GM21576 (cell line): ENCODE measurements around the gene LIMS3.
"Not testable (repeated sequence)": the region's sequence is repeated elsewhere in the genome, so short reads cannot be mapped to it uniquely, and the experiment has no call there.

Experiments used
- ATAC-seq: cut with Tn5 transposase; IDR thresholded peaks from one replicate; pipeline ENCODE4 v1.9.1; 2021; ENCODE audit warnings: mild to moderate bottlenecking, moderate library complexity; ENCODE audit not compliant: unreplicated experiment

LIMS3 gene, protein sequence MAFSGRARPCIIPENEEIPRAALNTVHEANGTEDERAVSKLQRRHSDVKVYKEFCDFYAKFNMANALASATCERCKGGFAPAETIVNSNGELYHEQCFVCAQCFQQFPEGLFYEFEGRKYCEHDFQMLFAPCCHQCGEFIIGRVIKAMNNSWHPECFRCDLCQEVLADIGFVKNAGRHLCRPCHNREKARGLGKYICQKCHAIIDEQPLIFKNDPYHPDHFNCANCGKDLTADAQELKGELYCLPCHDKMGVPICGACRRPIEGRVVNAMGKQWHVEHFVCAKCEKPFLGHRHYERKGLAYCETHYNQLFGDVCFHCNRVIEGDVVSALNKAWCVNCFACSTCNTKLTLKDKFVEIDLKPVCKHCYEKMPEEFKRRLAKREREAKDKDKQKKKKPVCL

DNA sequence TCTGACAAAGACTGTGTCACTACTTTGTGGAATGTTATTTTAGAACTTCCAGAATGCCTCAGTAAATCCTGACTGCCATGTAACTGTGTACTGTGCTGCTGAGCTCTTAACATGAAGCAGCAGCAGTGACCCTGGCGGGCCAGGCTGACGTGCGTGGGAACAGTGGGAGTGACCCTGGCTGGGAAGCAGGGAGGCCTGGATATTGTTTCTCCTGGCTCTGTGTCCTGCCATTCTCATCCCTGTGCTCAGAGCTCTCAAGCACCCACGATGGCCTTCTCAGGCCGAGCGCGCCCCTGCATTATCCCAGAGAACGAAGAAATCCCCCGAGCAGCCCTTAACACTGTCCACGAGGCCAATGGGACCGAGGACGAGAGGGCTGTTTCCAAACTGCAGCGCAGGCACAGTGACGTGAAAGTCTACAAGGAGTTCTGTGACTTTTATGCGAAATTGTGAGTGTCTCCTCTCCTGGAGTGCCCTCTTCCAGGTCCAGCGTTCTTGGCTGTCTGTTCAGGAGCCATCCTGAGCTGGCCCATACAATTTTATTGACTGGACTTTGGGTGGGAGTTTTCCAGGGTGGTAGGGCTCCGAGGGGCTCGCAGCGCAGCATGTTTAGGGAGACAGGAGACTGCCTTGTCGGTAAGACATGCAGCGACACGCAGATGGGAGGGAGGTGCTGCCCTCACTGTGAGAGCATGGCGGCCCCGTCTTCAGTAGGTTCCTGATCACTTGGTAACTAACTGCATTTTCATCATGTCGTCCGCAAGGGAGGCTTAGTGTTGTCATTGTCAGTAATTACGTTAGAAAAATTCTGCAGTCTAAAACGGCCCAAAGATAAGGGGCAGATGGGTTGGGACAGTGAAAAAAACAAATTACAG is at the start of gene LIMS3:
Gene LIMS3, plus strand, starts transcription at position 227 of the 875 bp plus-strand sequence. Its CDS starts 41 bp downstream, at position 268.
- not testable (repeated sequence) for ATAC-seq

DNA sequence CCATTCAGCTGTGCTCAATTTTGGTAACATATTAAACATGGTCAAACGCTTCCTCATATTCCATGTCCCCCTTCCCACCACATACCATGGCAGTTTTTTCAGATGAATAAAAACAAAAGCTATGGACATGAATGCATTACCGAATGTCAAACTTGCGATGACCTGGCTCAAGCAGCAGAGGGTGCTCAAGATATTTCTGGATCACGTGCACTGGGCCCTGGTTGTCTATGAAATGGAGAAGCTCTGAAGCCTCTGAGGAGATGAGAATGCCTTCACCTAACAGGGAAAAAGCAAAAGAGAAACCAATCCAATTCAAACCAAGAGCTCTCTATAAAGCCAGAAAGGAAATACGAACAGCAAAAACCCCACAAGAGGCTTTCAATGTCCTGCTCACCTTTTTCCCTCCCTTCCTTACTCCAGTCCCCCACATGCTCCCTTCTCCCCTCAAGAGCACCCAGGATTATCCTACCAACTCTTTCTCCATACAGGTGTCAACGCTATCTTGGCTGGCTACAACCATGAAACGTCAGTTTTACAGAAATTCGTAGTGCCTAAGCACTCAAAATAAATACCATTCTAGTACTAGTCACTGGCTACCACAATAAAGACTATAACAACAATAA is 27.2 kb upstream of the LIMS3 start:
- peak; percentile 91 for ATAC-seq

DNA sequence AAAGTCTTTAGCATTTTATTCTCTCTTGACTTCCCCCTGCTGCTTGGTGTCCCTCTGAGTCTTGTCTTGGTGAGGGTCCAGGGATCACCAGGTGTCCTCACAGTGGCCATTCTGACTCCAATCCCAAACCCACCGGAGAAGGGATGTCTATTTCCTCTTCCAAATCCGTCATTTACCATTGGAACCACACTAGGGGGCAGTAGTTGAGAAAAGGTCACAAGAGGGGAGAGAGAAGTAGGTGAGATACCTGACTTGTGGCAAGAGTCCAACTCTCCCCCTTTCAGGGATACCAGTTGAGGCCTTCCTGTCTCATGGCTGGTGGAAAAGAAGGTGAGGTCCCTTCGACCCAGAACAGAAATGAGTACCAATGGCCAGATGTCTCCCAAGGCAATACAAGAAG is 21.9 kb upstream of the LIMS3 start:
- ATAC-seq = not testable (repeated sequence)

DNA sequence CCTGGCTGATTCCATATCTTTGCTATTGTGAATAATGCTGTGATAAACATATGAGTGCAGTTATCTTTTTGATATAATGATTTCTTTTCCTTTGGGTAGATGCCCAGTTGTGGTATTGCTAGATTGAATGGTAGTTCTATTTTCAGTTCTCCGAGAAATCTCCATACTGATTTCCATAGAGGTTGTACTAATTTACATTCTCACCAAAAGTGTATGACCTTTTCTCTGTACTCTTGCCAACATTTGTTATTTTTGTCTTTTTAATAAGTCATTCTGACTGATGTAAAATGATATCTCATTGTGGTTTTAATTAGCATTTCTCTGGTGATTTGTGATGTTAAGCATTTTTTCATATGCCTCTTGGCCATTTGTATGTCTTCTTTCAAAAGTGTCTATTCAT is 16.4 kb upstream of the LIMS3 start:
- ATAC-seq = not testable (repeated sequence)

DNA sequence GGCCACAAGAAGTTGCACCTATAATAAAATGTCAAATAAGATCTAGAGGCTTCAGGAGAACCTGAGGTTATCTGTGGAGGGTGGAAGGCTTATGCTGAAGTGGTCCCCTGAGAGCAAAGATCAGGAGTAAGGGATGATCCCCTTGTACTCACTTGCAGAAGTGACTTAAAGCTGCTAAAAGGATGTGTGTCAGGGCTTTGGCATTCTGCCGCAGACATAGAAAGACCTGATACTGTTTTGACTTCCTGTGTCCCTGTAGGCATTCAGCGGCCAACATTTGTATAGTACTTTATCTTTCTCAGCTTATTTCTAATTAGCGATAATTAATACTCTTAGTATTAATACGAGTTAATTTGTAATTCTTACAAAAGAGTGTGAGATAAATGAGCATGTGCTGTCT is 10.1 kb upstream of the LIMS3 start:
- ATAC-seq = not testable (repeated sequence)

DNA sequence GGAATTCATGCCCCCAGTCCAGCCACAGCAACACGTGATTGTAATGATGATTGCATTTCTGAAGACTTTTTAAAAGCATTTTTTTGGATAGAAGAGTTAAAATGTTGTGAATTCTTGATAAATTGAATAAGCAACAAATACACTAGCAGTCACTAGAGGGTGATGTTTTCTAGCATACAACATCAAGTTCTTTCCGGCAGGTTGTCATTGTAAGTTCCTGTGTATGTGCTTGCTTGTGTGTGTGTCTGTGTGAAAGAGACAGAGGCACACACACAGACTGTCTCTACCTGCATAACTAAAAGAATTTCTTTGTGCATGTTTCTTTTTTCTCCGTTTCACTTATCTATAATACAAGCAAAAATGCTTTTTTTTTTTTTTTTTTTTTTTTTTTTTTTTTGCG is 8.6 kb upstream of the LIMS3 start:
- ATAC-seq = not testable (repeated sequence)

DNA sequence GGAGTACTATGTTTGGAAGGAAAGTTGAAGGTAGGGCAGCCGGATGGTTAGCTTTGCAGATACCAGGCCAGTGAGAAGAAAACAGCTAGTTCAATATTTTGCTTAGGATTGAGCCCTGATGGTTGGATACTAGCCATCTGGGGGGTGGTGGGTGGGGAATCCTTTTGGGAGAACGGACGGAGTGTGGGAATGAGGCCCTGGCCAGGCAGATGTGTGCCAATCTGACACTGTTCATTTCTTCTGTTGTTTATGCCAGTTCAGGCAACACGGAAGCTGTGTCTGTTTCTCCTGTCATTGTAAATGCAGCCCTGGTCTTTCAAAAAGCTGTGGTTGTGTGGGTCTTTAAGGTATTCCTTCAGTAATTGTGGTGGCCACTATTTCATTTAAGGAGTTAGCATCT is 7.5 kb upstream of the LIMS3 start:
- not testable (repeated sequence) for ATAC-seq

DNA sequence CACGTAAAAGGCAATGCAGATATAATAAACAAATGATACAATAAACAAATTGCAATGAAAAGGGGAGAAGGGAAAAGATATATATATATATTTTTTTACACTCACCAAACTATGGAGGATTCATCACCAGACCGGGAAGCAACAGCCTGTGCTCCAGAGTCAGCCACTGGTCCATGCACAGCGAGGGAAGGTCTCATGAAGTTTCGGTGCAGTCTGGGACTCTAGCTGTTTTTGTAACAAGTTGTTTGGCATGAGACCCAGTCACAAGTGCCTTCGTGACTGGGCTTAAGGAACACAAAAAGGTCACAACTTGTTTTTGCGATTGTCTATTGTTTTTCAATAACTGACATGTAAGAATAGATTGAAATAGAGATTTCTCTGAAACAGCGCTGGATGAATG is 4.8 kb upstream of the LIMS3 start:
- ATAC-seq = not testable (repeated sequence)

DNA sequence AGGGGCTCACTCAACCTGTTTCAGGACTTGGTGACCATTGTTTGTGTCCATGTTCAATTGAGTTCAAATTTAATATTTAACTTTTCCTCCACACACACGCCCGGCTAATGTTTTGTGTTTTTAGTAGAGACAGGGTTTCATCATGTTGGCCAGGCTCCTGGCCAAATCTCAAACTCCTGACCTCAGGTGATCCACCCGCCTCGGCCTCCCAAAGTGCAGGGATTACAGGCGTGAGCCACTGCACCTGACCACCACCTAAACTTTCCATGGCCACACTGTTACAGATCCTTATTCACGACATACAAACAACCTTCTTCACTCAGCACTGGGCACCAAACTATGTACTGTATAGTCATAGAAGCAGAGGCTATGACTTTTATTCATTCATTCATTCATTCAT is 4.3 kb upstream of the LIMS3 start:
- not testable (repeated sequence) for ATAC-seq

DNA sequence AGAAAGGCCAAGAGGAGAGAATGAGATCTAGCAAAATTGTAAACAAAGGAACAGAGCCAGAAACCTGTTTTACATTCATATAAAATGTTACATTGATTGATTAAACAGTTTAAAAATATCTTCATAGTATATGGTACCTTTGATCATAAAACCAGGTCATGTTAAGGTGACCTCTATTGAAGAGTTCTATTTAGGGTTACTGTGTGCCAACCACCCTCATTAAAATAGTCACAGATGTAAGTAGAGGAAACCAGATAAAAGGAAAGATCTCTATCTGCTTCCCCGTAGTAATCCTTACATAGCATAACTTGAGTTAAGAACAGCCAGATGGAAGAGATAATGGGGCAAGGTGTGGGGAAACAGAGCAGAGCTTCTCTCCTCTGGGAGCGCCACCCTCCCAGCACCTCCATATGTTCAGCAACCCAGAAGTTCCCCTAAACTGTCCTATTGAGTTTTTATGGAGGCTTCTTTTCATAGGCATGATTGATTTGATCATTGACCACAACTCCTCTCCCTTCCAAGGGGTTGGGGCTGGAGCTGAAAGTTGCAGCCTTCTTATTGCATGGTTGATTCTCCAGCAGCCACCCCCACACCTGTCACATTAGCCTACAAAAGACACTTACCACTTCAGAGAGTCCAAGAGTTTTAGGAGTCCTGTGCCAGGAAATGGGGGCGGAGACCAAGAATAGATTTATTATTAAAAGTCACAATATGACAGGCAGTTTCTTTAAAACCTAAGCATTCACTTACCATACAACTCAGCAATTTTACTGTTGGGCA is 3.2 kb upstream of the LIMS3 start:
- ATAC-seq = not testable (repeated sequence)

DNA sequence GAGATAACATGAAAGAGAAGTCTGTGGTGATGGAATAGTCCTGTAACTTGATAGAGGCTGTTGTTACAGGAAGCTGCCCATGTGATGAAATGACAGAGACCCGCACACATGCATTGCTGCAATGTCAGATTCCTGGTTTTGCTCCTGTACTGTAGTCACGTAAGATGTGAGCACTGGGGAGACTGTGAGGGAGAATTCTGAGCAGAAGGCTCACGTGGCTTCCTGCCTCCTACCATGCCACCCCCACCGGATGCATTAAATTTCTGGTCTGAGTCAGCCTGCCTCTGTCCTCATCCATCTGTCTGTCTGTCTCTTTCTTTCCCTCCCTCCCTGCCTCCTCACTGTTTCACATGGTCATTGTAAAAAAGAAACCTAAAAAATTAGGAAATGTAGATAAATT is 2.3 kb upstream of the LIMS3 start:
- ATAC-seq = peak; percentile 92

DNA sequence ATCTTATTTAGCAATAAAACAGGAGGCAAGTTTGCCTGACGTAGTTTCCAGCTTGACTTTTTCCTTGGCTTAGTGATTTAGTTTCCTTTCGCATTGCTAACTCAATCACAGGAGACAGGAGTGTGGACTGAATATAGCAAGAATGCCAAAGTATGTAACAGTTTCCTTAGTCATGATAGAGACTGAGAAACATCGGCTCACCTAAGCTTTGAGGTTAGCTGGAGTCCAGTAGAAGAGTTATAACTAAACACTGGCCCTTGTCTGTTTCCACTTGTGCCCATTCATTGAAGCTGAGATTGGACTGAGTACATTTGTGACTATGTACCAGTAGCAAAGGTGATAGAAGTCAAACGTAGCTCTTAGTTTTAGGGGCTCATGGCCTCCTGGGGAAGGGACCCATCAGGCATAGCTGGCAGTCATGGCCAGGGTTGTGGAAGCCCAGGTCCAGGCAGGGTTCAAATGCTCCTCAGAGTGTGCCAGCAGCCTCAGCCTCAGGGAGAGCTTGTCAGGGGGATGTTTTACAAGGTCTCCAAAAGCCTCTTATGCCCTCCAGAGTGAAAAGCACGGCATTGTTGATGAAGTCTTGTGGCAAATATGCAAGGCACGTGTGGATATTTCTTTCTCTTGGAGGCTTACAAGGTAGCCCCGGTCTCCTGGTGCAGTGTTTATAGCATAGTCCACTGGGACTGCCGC is 573 bp upstream of the LIMS3 start:
- not testable (repeated sequence) for ATAC-seq

DNA sequence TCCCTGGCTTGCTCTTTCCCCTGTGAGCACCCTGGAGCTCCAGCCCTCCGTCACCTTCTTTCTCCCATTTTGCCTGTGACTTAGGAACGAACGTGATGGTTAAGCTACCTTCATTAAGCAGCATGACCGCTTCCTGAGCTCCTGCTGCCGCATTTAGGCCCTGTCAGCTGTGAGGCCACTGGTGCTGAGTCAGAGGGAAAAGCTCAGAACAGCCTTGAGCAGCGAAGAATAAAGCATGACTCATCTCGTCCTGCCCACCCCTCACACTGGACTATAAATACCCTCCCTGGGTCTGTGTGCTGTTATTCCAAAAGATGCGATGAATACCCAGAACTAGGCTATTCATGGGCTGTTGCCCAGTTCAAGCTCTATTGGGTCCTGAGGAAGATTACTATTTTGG is 7.3 kb downstream of the LIMS3 start:
- peak; percentile 89 for ATAC-seq

DNA sequence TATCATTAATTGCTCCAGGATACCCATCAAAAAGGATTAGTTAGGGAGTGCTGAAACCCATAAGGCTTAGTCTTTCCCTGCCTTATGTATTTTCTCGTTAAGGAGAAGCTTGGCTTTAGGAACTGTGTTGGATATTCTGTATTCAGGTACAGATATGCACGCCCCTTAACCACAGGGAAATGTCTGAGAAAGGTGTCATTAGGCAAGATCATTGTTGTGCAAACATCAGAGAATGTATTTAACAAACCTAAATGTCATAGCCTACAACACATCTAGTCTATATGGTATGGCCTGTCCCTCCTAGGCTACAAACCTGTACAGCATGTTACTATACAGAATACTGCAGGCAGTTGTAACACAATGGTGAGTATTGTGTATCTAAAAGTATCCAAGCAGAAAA is 10.1 kb downstream of the LIMS3 start:
- not testable (repeated sequence) for ATAC-seq

DNA sequence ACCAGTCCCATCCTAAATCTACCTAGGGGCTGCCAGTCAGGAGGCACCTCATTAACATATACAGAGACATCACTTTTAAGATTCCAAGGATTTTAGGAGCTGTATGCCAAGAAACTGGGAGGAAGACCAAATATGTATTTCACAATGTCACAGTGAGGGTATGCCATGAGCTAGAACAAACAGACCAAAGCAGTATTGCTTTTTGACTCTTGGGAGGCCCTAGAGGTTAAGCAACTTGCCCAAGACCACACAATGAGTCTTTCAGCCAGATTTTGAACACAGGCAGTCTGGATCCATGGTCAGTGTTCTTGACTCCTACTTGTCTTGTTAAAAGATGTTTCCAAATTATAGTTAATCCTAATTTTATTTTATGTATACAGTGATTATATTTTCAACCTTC is 12.3 kb downstream of the LIMS3 start:
- ATAC-seq = not testable (repeated sequence)

DNA sequence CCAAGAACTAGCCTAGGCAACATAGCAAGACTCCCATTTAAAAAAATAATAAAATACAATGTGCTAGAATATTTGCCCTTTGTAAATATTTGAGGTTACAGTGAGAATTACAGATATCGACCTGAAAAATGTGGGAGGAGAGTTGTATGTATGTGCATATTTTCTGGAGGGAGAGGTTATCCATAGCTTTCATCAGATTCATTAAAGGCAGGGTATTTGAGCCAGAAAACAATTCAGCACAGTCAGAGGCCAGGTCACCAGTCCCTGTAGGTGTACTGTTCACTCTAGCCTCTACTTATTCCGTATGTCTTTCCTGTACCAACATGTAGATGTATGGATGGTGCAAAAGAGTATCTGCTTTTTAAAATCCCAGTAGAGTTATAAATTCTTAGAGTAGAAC is 15.4 kb downstream of the LIMS3 start:
- ATAC-seq = not testable (repeated sequence)

DNA sequence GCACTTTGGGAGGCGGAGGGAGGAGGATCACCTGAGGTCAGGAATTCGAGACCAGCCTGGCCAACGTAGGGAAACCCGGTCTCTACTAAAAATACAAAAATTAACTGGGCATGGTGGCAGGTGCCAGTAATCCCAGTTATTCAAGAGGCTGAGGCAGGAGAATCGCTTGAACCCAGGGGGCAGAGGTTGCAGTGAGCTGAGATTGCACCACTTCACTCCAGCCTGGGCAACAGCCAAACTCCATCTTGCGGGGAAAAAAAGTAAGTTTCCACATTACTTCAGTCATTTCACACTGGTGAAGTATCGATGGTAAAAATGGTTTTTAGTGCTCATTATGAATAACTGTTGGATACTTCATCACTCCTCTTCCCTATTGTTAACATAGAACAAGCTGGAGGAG is 16.1 kb downstream of the LIMS3 start:
- not testable (repeated sequence) for ATAC-seq

DNA sequence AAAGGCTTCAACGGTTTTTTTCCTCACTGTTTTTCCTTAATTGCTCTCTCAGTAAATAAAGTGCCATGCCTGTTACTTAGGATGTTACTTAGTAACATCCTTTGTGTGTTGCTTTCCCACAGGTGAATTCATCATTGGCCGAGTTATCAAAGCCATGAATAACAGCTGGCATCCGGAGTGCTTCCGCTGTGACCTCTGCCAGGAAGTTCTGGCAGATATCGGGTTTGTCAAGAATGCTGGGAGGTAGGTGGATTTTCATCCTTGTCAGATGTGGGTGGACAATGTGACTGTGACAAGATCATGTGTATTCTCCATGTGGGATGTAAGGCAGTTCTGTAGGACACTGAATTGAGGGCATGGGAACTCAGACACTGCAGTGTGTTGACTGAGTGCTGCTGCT is 17.3 kb downstream of the LIMS3 start:
- not testable (repeated sequence) for ATAC-seq

DNA sequence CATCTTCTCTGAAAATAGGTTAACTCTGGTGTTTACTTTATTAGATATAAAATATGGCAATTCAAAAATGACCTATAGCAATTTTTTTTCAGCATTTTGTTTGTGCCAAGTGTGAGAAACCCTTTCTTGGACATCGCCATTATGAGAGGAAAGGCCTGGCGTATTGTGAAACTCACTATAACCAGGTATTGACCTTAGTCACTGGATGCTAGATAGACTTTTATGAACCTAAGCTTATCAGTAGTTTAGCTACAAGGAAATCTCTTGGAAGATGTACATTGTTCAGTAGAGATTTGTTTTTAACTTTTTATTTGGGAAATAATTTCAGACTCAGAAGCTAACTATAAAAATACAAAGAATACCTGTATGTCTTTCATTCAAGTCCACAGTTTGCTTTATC is 21.7 kb downstream of the LIMS3 start:
- ATAC-seq = not testable (repeated sequence)
